ENCODE data around the gene MEN1.

MEN1 gene
- 37.4 to 48.4 (median 46.6) reads per million in 3 experiments for total RNA-seq

GRCh38 chr11:64810271-64810890, at the start of gene MEN1:
TSS of gene MEN1 (minus strand) at chr11:64810551. CDS start at chr11:64810109, 442 bp downstream.
- DNase-seq, result peak; percentile 75

- DNase-seq, result peak; percentile 81
Measured at GRCh38 chr11:64859542-64860414, 49.4 kb upstream of the MEN1 start.

GRCh38 chr11:64858467-64859263, 48.3 kb upstream of the MEN1 start:
- peak; percentile 65 for DNase-seq

- no peak for DNase-seq
Measured at GRCh38 chr11:64857485-64857884, 47.1 kb upstream of the MEN1 start.

- no peak for DNase-seq
Measured at GRCh38 chr11:64856382-64857227, 46.3 kb upstream of the MEN1 start.

- no peak for DNase-seq
Measured at GRCh38 chr11:64855596-64856304, 45.4 kb upstream of the MEN1 start.

- DNase-seq, result no peak
Measured at GRCh38 chr11:64854534-64855502, 44.5 kb upstream of the MEN1 start.

GRCh38 chr11:64854157-64854533, 43.8 kb upstream of the MEN1 start:
- DNase-seq, result no peak

- peak; percentile 58 for DNase-seq
Measured at GRCh38 chr11:64853709-64854108, 43.4 kb upstream of the MEN1 start.

- no peak for DNase-seq
Measured at GRCh38 chr11:64852804-64853509, 42.6 kb upstream of the MEN1 start.

GRCh38 chr11:64851831-64852351, 41.5 kb upstream of the MEN1 start:
- no peak for DNase-seq

GRCh38 chr11:64850979-64851567, 40.7 kb upstream of the MEN1 start:
- peak; percentile 57 for DNase-seq

- DNase-seq, result no peak
Measured at GRCh38 chr11:64849598-64850356, 39.4 kb upstream of the MEN1 start.

- no peak for DNase-seq
Measured at GRCh38 chr11:64848826-64849597, 38.7 kb upstream of the MEN1 start.

GRCh38 chr11:64848214-64848825, 38.0 kb upstream of the MEN1 start:
- DNase-seq, result no peak

GRCh38 chr11:64846998-64847666, 36.8 kb upstream of the MEN1 start:
- DNase-seq, result peak; percentile 84
